Measurements from ENCODE around the gene STRADA.

The STRADA gene

DNA sequence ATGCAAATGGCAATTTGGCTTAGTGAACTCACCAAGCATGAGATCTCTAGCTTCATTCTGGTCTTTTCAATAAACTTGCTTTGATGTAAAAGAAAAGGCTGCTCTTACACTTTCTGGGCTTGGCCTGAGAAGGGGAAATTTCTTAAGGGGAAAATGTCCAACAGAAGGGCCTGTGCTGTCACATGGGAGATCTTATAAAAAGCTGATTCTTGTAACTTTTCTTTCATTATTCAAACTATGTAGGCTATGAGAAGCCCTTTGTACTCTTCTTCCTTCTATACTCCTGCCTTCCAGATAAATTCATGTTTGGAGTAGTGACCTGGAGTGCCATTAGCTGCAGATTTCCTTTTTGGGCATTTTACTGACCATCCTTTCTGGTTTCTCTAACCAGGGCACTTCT, 58.6 kb downstream of the STRADA start:
- peaks cover 19% of the 10 kb centered on the region for H3K79me2 ChIP-seq
- H2AFZ ChIP-seq = no peak overlapping the region
- no peaks in the 10 kb centered on the region for H3K36me3 ChIP-seq (ENCODE audit: control insufficient read depth, insufficient read depth, low read length)
- TF ChIP-seq, protein P1, sequence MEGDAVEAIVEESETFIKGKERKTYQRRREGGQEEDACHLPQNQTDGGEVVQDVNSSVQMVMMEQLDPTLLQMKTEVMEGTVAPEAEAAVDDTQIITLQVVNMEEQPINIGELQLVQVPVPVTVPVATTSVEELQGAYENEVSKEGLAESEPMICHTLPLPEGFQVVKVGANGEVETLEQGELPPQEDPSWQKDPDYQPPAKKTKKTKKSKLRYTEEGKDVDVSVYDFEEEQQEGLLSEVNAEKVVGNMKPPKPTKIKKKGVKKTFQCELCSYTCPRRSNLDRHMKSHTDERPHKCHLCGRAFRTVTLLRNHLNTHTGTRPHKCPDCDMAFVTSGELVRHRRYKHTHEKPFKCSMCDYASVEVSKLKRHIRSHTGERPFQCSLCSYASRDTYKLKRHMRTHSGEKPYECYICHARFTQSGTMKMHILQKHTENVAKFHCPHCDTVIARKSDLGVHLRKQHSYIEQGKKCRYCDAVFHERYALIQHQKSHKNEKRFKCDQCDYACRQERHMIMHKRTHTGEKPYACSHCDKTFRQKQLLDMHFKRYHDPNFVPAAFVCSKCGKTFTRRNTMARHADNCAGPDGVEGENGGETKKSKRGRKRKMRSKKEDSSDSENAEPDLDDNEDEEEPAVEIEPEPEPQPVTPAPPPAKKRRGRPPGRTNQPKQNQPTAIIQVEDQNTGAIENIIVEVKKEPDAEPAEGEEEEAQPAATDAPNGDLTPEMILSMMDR (IDR thresholded peaks at IDR 0.05) = no peak
- no peaks in the 10 kb centered on the region for H3K27me3 ChIP-seq (ENCODE audit: control insufficient read depth, insufficient read depth, low read length)
- H3K9ac ChIP-seq = no peak overlapping the region
- H3K27ac ChIP-seq = no peak overlapping the region
- no peaks in the 10 kb centered on the region for H3K4me1 ChIP-seq
- H3K4me2 ChIP-seq (ENCODE audit: low read length) = no peak overlapping the region
- H3K9me3 ChIP-seq (ENCODE audit: control insufficient read depth, low read length) = no peaks in the 10 kb centered on the region
- H3K4me3 ChIP-seq (ENCODE audit: low read depth, low read length) = no peak overlapping the region

DNA sequence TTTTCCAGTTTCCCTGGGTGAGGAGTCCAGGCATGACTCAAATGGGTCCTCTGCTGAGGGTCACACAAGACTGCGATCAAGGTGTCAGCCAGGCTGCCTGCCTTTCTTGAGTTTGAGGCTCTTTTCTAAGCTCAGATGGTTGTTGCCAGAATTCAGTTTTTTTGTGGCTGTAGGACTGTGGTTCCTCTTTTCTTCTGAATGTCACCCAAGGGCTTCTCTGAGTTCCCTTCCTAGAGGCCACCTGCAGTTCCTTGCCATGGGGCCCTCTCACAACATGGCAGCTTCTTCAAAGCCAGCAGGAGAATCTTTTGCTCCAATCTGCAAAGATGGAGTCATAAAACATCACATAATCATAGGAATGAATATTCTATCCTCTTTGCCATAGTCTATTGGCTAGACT, 59.2 kb downstream of the STRADA start:
- Histone ChIP-seq H3K9ac (no peak overlapping the region), H3K36me3 (ENCODE audit: control insufficient read depth, insufficient read depth, low read length) (no peaks in the 10 kb centered on the region), H3K27me3 (ENCODE audit: control insufficient read depth, insufficient read depth, low read length) (no peaks in the 10 kb centered on the region), H3K79me2 (peaks cover 24% of the 10 kb centered on the region), H3K4me2 (ENCODE audit: low read length) (no peak overlapping the region), H3K27ac (no peak overlapping the region), H3K4me1 (no peaks in the 10 kb centered on the region), H3K4me3 (ENCODE audit: low read depth, low read length) (no peak overlapping the region), H2AFZ (no peak overlapping the region), H3K9me3 (ENCODE audit: control insufficient read depth, low read length) (no peaks in the 10 kb centered on the region)
- TF ChIP-seq, protein P1 (IDR thresholded peaks at IDR 0.05) = no peak

GRCh38 chr17:63681530-63681929, 60.1 kb downstream of the STRADA start:
- H3K27ac ChIP-seq = no peak overlapping the region
- H3K9ac ChIP-seq = no peak overlapping the region
- H3K9me3 ChIP-seq (ENCODE audit: control insufficient read depth, low read length) = no peaks in the 10 kb centered on the region
- TF ChIP-seq, protein P1 (IDR thresholded peaks at IDR 0.05) = no peak
- H3K79me2 ChIP-seq = peaks cover 24% of the 10 kb centered on the region
- H3K4me1 ChIP-seq = peaks cover 4% of the 10 kb centered on the region
- no peak overlapping the region for H3K4me3 ChIP-seq (ENCODE audit: low read depth, low read length)
- no peak overlapping the region for H3K4me2 ChIP-seq (ENCODE audit: low read length)
- H2AFZ ChIP-seq = no peak overlapping the region
- H3K27me3 ChIP-seq (ENCODE audit: control insufficient read depth, insufficient read depth, low read length) = no peaks in the 10 kb centered on the region
- no peaks in the 10 kb centered on the region for H3K36me3 ChIP-seq (ENCODE audit: control insufficient read depth, insufficient read depth, low read length)

GRCh38 chr17:63680700-63681099, 60.9 kb downstream of the STRADA start:
- peaks cover 10% of the 10 kb centered on the region for H3K4me1 ChIP-seq
- H2AFZ ChIP-seq = no peak overlapping the region
- no peak overlapping the region for H3K4me3 ChIP-seq (ENCODE audit: low read depth, low read length)
- no peak overlapping the region for H3K9ac ChIP-seq
- no peaks in the 10 kb centered on the region for H3K27me3 ChIP-seq (ENCODE audit: control insufficient read depth, insufficient read depth, low read length)
- TF ChIP-seq, protein P1 (IDR thresholded peaks at IDR 0.05) = no peak
- H3K27ac ChIP-seq = no peak overlapping the region
- no peaks in the 10 kb centered on the region for H3K36me3 ChIP-seq (ENCODE audit: control insufficient read depth, insufficient read depth, low read length)
- H3K9me3 ChIP-seq (ENCODE audit: control insufficient read depth, low read length) = no peaks in the 10 kb centered on the region
- H3K79me2 ChIP-seq = peaks cover 24% of the 10 kb centered on the region
- H3K4me2 ChIP-seq (ENCODE audit: low read length) = no peak overlapping the region

DNA sequence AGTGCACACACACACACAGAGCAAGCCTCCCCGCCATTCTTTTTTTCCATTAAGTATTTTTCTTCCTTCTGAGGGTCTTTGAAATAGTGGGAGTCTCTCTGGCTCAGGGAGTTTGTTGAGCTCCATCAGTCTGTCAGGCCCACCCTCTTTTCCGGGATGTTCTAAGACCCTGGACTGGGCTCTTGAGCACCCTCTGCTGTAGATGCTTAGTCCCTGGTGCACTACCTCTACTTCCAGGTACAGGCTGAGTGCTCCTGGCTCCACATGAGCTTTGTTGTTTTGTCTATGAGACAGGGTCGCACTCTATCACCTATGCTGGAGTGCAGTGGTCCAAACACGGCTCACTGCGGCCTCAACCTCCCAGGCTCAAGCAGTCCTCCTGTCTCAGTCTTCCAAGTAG, 62.4 kb downstream of the STRADA start:
- Histone ChIP-seq H2AFZ (no peak overlapping the region), H3K9ac (no peak overlapping the region), H3K4me2 (ENCODE audit: low read length) (no peak overlapping the region), H3K36me3 (ENCODE audit: control insufficient read depth, insufficient read depth, low read length) (no peaks in the 10 kb centered on the region), H3K9me3 (ENCODE audit: control insufficient read depth, low read length) (no peaks in the 10 kb centered on the region), H3K27me3 (ENCODE audit: control insufficient read depth, insufficient read depth, low read length) (no peaks in the 10 kb centered on the region), H3K4me3 (ENCODE audit: low read depth, low read length) (no peak overlapping the region), H3K4me1 (peaks cover 25% of the 10 kb centered on the region), H3K27ac (no peak overlapping the region), H3K79me2 (peaks cover 24% of the 10 kb centered on the region)
- TF ChIP-seq, protein P1 (IDR thresholded peaks at IDR 0.05) = no peak

All from parathyroid adenoma (tissue), 2 donors.